HL-60/S4 treated with retinoic acid at 250 ng/mL for 4 days and 3 days (cell line): ENCODE measurements around the gene CSAD.

Experiments
- in situ Hi-C: fragments of 300-500 bp; cut with MboI; formaldehyde crosslinking; loops from 2 replicates; pipeline ENCODE4 v1.7.0; 2022; ENCODE audit warnings: low sequenced_read_pairs

The CSAD gene

GRCh38 chr12:53180220-53180930, at the start of gene CSAD, which contains the start of gene ZNF740:
Gene CSAD, minus strand, starts transcription at chr12:53180925. Its CDS starts 7,455 bp downstream, at chr12:53173470.
Gene ZNF740, plus strand, starts transcription at chr12:53180722. Its CDS starts 1,262 bp downstream, at chr12:53181984.
- in situ Hi-C loops: loop anchor here (10.0 kb wide), 1 partner anchor 116 kb away; no protein-coding TSS in a partner anchor

GRCh38 chr12:53230108-53230845, 49.6 kb upstream of the CSAD start:
- in situ Hi-C loops: no loop called here

- in situ Hi-C loops: no loop called here
Measured at GRCh38 chr12:53229454-53229853, 48.7 kb upstream of the CSAD start.

DNA sequence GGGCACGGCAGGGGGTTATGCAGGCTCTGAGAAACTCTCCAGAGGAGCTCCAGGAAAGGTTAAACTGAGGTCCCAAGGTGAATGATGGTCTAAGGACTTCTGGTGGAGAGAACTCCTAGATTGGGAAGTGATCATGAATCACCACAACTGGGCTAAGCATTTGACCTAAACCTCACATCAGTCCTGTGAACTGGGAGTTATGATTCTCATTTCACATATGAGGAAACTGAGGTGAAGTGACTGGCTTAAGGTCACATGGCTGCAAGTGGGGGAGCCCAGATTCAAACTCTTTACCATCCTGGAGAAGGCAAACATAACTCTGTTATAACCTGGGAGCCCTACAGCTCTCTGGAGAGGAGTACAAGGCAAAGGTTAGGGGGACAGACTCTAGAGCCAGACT, 47.1 kb upstream of the CSAD start:
- in situ Hi-C loops: no loop called here

DNA sequence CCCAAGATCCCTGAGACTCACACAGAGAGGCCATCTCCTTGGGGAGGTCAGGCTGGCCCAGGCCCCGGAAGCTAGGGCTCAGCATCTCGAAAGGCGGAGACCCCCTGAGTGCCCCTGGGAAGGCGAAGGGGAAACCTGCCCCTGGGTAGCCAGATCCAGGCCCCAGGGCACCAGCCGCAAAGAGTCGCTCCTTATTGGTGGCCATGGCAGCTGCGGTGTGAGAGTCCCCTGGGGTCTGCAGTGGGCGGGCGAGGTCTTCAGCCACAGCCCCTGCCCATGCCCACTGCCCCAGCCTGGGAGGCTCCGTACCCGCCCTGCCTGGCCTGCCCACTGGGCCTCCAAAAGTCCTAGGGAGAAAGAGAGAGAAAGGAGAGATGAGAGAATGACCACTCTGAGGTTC, 46.6 kb upstream of the CSAD start:
- in situ Hi-C loops: no loop called here

DNA sequence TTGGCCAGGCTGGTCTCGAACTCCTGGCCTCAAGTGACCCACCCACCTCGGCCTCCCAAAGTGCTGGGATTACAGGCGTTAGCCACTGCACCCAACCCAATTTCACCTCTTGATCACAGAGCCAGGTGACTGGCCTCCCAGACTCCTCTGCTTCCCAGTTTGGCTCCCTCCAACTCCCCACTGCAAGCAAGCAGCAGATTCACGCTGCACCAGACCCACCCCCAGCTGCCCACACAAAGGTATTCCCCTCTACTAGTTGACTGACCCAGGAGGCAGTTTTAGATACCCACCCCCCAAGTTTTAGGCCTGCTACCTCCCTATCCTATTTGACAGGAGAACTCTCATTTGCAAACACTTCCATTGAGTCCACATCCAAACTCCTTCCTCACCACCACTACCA, 46.1 kb upstream of the CSAD start:
- in situ Hi-C loops: no loop called here

DNA sequence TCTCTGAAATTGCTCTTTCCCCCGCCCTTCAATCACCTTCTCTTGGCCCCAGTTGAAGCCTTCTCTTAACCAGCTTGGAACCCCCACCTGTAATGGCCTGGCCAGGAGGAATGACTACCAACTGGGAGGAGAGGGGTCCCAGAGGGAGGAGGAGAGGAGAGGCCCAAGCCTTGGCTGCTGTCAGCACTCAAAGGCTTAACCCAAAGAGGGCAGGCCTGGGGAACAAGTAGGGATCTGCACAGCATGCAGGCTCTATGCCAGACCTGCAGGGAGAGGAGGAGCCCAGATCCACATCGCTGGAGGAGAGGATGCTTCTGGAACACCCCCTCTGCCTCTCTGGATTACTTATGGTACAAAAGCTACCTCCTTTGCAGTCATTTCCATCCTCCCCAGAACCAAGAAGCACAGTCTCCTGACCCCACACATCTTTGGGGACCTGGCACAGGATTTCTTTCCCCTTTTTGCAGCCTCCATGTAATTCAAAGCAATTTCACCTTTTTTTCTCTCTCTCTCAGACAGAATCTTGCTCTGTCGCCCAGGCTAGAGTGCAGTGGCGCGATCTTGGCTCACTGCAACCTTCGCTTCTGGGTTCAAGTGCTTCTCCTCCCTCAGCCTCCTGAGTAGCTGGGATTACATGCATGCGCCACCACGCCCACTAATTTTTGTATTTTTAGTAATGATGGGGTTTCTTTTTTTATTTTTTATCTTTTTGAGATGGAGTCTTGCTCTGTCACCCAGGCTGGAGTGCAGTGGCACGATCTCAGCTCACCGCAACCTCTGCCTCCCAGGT, 45.1 kb upstream of the CSAD start:
- in situ Hi-C loops: no loop called here

- in situ Hi-C loops: no loop called here
Measured at GRCh38 chr12:53224897-53225634, 44.3 kb upstream of the CSAD start.

GRCh38 chr12:53224061-53224896, 43.6 kb upstream of the CSAD start:
- in situ Hi-C loops: no loop called here

GRCh38 chr12:53223389-53224060, 42.8 kb upstream of the CSAD start:
- in situ Hi-C loops: no loop called here

DNA sequence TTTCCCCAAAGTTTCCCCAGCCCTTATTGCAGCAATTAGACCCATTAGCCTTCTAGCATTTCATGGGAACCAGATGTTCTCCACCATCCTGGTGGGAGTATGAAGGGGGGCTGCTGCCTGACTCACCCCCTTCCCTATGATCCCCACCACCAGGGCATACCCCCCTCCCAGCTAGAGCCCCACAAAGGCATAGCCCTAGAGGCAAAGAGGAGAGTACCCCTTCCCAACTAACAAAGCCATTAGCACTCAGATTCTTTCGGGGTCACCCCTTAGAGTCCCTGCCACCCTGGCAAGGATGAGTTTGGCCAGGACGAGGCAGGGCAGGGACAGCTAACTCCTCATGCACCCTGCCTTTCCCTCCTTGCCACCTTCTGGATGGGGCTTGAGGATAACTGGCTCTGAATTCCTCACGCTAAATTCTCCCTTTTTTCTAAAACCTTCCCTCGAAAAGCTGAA, 42.1 kb upstream of the CSAD start:
- in situ Hi-C loops: no loop called here

DNA sequence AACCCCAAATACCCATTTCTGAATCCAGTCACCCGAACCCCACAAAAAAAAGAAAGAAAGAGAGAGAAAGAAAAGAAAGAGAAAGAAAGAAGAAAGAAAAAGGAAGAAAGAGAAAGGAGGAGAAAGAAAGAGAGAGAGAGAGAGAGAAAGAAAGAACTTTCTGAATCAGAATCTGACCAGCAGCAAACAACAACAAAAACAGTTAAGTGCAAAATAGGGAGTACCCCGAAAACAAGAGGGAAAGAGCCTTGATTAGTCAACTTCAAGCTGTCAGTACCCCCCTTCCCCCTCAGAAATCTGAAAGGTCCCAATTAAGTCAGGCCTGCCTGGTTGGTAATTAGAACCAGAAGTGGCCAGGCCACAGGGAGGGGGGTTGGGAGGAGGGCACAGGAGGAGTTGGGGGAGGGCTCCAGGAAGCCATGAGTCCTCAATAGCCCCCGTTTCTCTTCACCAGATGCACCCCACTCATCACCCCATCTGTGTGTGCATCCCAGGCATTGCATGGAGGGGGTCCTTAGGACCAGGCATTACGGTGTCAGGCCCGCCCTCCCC, 41.5 kb upstream of the CSAD start:
- in situ Hi-C loops: no loop called here

DNA sequence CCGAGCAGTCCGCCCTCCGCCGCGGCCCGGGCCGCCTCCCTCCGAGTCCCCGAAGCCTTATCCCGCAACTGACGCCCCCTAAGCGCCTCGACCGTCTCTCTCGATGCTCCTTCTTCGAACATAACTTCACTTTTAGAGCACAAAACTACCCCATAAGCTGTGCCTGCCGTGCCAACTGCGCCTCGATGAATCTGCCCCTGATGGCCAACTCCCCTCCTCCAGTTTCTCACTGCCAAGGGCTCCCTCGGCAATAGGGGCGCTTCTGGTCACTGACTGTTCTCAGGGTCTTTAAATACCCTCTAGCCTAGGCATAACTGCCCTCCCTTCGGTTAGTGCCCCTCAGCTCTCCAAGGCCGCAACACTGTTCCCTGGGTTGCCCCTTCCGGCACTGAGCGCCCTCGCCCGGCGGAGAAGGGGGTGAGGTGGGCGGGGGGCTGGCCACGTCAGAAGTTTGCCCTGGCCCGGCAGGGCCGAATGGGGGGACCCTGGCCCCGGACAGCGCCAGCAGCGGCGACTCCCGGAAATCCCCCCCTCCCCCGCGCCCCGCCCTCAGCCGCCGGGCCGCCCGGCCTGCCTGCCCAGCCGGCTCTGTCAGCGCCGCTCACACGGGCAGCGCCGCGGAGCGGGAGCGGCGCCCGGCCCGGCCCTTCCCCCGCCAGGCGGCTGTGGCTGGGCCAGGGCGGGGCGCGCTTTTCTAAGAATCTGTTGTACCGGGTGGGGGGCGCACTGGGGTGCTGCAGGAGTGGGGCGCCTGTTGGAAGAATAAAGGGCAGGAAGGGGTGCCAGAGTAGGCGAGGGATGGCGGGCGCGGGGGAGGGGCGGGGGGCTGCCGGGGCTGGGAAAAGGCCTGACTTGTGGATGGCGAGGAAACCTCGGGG, 40.7 kb upstream of the CSAD start:
- in situ Hi-C loops: no loop called here

GRCh38 chr12:53220694-53221202, 40.0 kb upstream of the CSAD start:
- in situ Hi-C loops: no loop called here

DNA sequence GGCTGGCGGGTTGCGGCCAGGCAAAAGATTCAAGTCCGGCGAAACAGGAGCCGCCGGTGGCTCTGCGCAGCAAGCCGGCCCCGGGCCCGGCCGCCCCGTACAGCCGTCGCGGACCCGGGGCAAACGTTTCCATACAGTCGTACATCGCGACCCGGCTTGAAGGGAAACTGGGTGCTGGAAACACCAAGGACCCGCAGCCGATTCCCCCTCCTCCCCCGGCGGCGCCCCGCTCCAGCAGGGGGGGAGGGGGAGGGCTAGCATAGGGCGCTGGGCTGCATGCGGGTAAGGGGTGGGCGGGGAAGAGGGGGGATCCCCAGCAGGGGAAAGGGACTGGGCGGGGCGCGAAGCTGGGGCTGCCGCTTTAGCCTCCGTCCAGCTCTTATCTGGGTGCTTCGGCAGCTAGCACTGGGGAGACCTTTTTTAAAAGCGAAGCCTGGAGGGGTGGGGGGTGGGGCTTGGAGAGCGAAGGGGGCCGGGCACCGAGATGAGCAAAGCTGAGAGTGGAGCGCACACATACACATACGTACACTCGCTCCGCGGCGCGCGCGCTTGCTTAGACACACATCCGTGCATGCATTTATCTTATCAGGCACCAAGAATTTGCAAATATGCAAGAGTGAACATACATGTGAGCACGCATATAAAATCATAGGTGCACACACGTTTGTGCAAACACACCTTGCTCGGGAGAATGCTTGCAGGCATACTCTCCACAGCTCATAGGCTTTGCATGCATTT, 39.4 kb upstream of the CSAD start:
- in situ Hi-C loops: loop anchor here (10.0 kb wide), 1 partner anchor 65 kb away; no protein-coding TSS in a partner anchor

GRCh38 chr12:53219292-53219955, 38.7 kb upstream of the CSAD start:
- in situ Hi-C loops: loop anchor here (10.0 kb wide), 1 partner anchor 65 kb away; no protein-coding TSS in a partner anchor
